Renal pelvis (tissue), 4 donors: ENCODE data around the gene C1orf167. TPM values are rescaled to one million over a fixed set of nuclear protein-coding genes. Genes with fewer than 3 reads are reported as not detected.

Source experiments
- DNase-seq: peaks from one replicate; pipeline ENCODE4 v3.0.0-alpha.2; 2013
- polyA plus RNA-seq, 3 donors: library from polyadenylated mRNA; unstranded; fragments of 120-200 nt; gene quantifications; one replicate each; pipeline ENCODE4 v1.2.1, GENCODE V29; 2013; ENCODE audit not compliant: insufficient read length in 3 of 3

The C1orf167 gene
- polyA plus RNA-seq, 3 donors = 0.09 to 0.54 TPM; not detected in 1

- no peak for DNase-seq
Observed at GRCh38 chr1:11736746-11737639, 25.0 kb upstream of the C1orf167 start.

- no peak for DNase-seq
Observed at GRCh38 chr1:11738096-11738495, 23.9 kb upstream of the C1orf167 start.

- no peak for DNase-seq
Observed at GRCh38 chr1:11738783-11739182, 23.2 kb upstream of the C1orf167 start.

- no peak for DNase-seq
Observed at GRCh38 chr1:11740258-11741192, 21.5 kb upstream of the C1orf167 start.

- no peak for DNase-seq
Observed at GRCh38 chr1:11741482-11741881, 20.5 kb upstream of the C1orf167 start.

GRCh38 chr1:11741919-11742558, 20.0 kb upstream of the C1orf167 start:
- DNase-seq = no peak

- DNase-seq = no peak
Observed at GRCh38 chr1:11744287-11744686, 17.7 kb upstream of the C1orf167 start.

- no peak for DNase-seq
Observed at GRCh38 chr1:11746092-11746491, 15.9 kb upstream of the C1orf167 start.

- DNase-seq = no peak
Observed at GRCh38 chr1:11746795-11747487, 15.1 kb upstream of the C1orf167 start.

GRCh38 chr1:11748294-11749202, 13.4 kb upstream of the C1orf167 start:
- DNase-seq = no peak

GRCh38 chr1:11749203-11749689, 12.7 kb upstream of the C1orf167 start:
- DNase-seq = no peak

GRCh38 chr1:11749996-11750395, 12.0 kb upstream of the C1orf167 start:
- no peak for DNase-seq

- DNase-seq = no peak
Observed at GRCh38 chr1:11751087-11751486, 10.9 kb upstream of the C1orf167 start.

- DNase-seq = no peak
Observed at GRCh38 chr1:11752359-11753088, 9.5 kb upstream of the C1orf167 start.

GRCh38 chr1:11753555-11754208, 8.3 kb upstream of the C1orf167 start:
- DNase-seq = no peak

- no peak for DNase-seq
Observed at GRCh38 chr1:11757047-11757446, 4.9 kb upstream of the C1orf167 start.

GRCh38 chr1:11759791-11760190, 2.2 kb upstream of the C1orf167 start:
- DNase-seq = no peak

- no peak for DNase-seq
Observed at GRCh38 chr1:11761285-11761684, 708 bp upstream of the C1orf167 start.

- no peak for DNase-seq
Observed at GRCh38 chr1:11764115-11764514, 2.1 kb downstream of the C1orf167 start.
